WTC11 (cell line): ENCODE data around the gene DYSF. TPM values are rescaled to one million over a fixed set of nuclear protein-coding genes. Genes with fewer than 3 reads are reported as not detected.

Source experiments
- ATAC-seq: fragments of 200-7000 bp; cut with Tn5 transposase; 2 replicates; pipeline ENCODE4 v1.10.0; 2021; ENCODE audit warnings: mild to moderate bottlenecking, moderate library complexity
- CTCF ChIA-PET: fragments of 300-600 bp; sonication (Branson Sonifier 250); formaldehyde crosslinking; loops from one replicate; lab custom pipeline; 2021; ENCODE audit warnings: antibody characterized with exemption; lab: Charles Lee
- POLR2A ChIA-PET: fragments of 350-600 bp; sonication (Branson Sonifier 250); formaldehyde crosslinking; loops from one replicate; lab custom pipeline; 2021; ENCODE audit warnings: antibody characterized with exemption; lab: Charles Lee
- DNase-seq: peaks from one replicate; pipeline ENCODE4 v3.0.0; 2021; ENCODE audit warnings: low spot score
- H3K27ac Mint-ChIP-seq: 2 replicates; pipeline ENCODE4 v1.8.0; 2021; ENCODE audit warnings: mixed read lengths
- H3K27me3 Mint-ChIP-seq: 2 replicates; pipeline ENCODE4 v1.8.0; 2021; ENCODE audit warnings: low read depth, mild to moderate bottlenecking, moderate library complexity, mixed read lengths
- H3K36me3 Mint-ChIP-seq: 2 replicates; pipeline ENCODE4 v1.8.0; 2021; ENCODE audit warnings: mixed read lengths
- H3K4me1 Mint-ChIP-seq: 2 replicates; pipeline ENCODE4 v1.8.0; 2022; ENCODE audit warnings: mixed read lengths
- H3K4me3 Mint-ChIP-seq: 2 replicates; pipeline ENCODE4 v1.8.0; 2021; ENCODE audit warnings: mild to moderate bottlenecking, moderate library complexity, mixed read lengths
- H3K9me3 Mint-ChIP-seq: 2 replicates; pipeline ENCODE4 v1.8.0; 2021; ENCODE audit warnings: mixed read lengths
- EMX1 ChIP-seq: fragments of 250-450 bp; sonication (Bioruptor Pico); IDR thresholded peaks from 2 replicates; pipeline ENCODE4 v1.8.0; 2021; ENCODE audit warnings: mild to moderate bottlenecking
- ETV6 ChIP-seq: sonication (generic); formaldehyde crosslinking; IDR thresholded peaks from 2 replicates; pipeline ENCODE4 v1.8.1; 2022; ENCODE audit warnings: mild to moderate bottlenecking, missing genetic modification reagents
- GRHL2 ChIP-seq: fragments of 250-450 bp; sonication (Bioruptor Pico); IDR thresholded peaks from 2 replicates; pipeline ENCODE4 v1.8.0; 2022; ENCODE audit warnings: mild to moderate bottlenecking, moderate library complexity; ENCODE audit not compliant: insufficient replicate concordance, severe bottlenecking
- JAZF1 ChIP-seq: fragments of 250-450 bp; sonication (Bioruptor Pico); IDR thresholded peaks from 2 replicates; pipeline ENCODE4 v1.9.0; 2021; ENCODE audit warnings: moderate library complexity, mild to moderate bottlenecking, inconsistent platforms
- MYBL2 ChIP-seq: sonication (generic); formaldehyde crosslinking; IDR thresholded peaks from 2 replicates; pipeline ENCODE4 v1.8.1; 2023; ENCODE audit warnings: mild to moderate bottlenecking, moderate library complexity, missing genetic modification reagents
- NR2C2 ChIP-seq: sonication (generic); formaldehyde crosslinking; IDR thresholded peaks from 2 replicates; pipeline ENCODE4 v1.8.0; 2022; ENCODE audit warnings: mild to moderate bottlenecking, missing genetic modification reagents
- NR3C1 ChIP-seq: sonication (generic); formaldehyde crosslinking; conservative IDR thresholded peaks from 2 replicates; pipeline ENCODE4 v1.8.1; 2023; ENCODE audit warnings: low read depth, mild to moderate bottlenecking, missing genetic modification reagents
- SMAD3 ChIP-seq: sonication (generic); formaldehyde crosslinking; IDR thresholded peaks from 2 replicates; pipeline ENCODE4 v1.8.0; 2022; ENCODE audit warnings: missing genetic modification reagents, mild to moderate bottlenecking, borderline replicate concordance
- ZNF138 ChIP-seq: sonication (generic); formaldehyde crosslinking; conservative IDR thresholded peaks from 2 replicates; pipeline ENCODE4 v1.8.1; 2022; ENCODE audit warnings: mild to moderate bottlenecking, moderate library complexity, missing genetic modification reagents
- ZNF232 ChIP-seq: sonication (generic); formaldehyde crosslinking; IDR thresholded peaks from 2 replicates; pipeline ENCODE4 v1.8.0; 2022; ENCODE audit warnings: mild to moderate bottlenecking, missing genetic modification reagents
- ZNF423 ChIP-seq: fragments of 250-450 bp; sonication (Bioruptor Pico); IDR thresholded peaks from 2 replicates; pipeline ENCODE4 v2.1.2; 2022; ENCODE audit warnings: mild to moderate bottlenecking, moderate library complexity
- total RNA-seq: library from RNA; stranded (reverse); gene quantifications from 3 replicates; pipeline ENCODE4 v1.2.3, GENCODE V29; 2021
- TF ChIP-seq, protein P1 (sequence below): sonication (generic); formaldehyde crosslinking; IDR thresholded peaks from 2 replicates; pipeline ENCODE4 v1.8.1; 2023; ENCODE audit warnings: mild to moderate bottlenecking, missing genetic modification reagents, moderate library complexity
- TF ChIP-seq, protein P2 (sequence below): fragments of 250-450 bp; sonication (Bioruptor Pico); IDR thresholded peaks from 2 replicates; pipeline ENCODE4 v1.9.0; 2021; ENCODE audit warnings: moderate library complexity, mild to moderate bottlenecking, inconsistent platforms, borderline replicate concordance
- TF ChIP-seq, protein P3 (sequence below): fragments of 250-450 bp; sonication (Bioruptor Pico); IDR thresholded peaks from 2 replicates; pipeline ENCODE4 v1.8.0; 2021; ENCODE audit warnings: mild to moderate bottlenecking
- TF ChIP-seq, protein P4 (sequence below): sonication (generic); formaldehyde crosslinking; IDR thresholded peaks from 2 replicates; pipeline ENCODE4 v1.8.0; 2023; ENCODE audit warnings: missing genetic modification reagents
- TF ChIP-seq, protein P5 (sequence below): sonication (generic); formaldehyde crosslinking; conservative IDR thresholded peaks from 2 replicates; pipeline ENCODE4 v1.8.1; 2022; ENCODE audit warnings: mild to moderate bottlenecking, missing genetic modification reagents
- TF ChIP-seq, protein P6 (sequence below): sonication (generic); formaldehyde crosslinking; IDR thresholded peaks from 2 replicates; pipeline ENCODE4 v1.8.0; 2022; ENCODE audit warnings: mild to moderate bottlenecking, missing genetic modification reagents
- TF ChIP-seq, protein P7 (sequence below): sonication (generic); formaldehyde crosslinking; IDR thresholded peaks from 2 replicates; pipeline ENCODE4 v1.8.0; 2023; ENCODE audit warnings: mild to moderate bottlenecking, missing genetic modification reagents

Gene DYSF
- total RNA-seq, 1 experiment from 2014 or later: 14.8 TPM

DNA sequence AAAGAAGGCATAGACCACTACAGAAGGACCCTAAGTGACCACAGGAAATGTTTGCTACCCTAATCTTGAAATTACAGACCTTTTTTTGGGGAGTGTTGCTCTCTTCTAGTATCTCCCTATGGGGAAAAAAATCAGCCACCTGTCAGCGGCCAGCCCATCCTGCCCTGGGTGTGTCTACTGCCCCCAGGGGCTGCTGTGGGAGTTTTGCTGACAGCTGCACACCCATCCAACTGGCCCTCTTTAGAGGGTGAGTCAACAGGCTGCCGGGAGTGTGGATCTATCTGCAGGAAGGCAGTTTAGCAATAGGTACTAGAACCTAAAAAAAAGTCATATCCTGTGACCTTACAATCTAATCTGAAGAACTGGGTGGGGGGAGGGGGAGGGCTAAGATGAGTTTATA is 796 bp upstream of the DYSF start:
- DNase-seq (peak; percentile 59), ATAC-seq (no peak)
- H3K9me3 Mint-ChIP-seq: no peaks in the 10 kb centered on the region
- ChIA-PET CTCF (interaction anchor here (1.0 to 10.2 kb wide), 8 partner anchors 13 to 349 kb away, joined by 3 to 108 read pairs (median 10); no protein-coding TSS in a partner anchor), POLR2A (interaction anchor here (1.6 kb wide), 1 partner anchor 384 kb away, joined by 3 read pairs; the partner anchor contains the start of gene NAGK)
- peaks cover 44% of the 10 kb centered on the region for H3K27me3 Mint-ChIP-seq
- peaks cover 62% of the 10 kb centered on the region for H3K4me1 Mint-ChIP-seq
- no peak overlapping the region for H3K27ac Mint-ChIP-seq
- H3K4me3 Mint-ChIP-seq: peak overlapping the region; percentile 65
- H3K36me3 Mint-ChIP-seq: no peaks in the 10 kb centered on the region
- TF ChIP-seq, protein P1, sequence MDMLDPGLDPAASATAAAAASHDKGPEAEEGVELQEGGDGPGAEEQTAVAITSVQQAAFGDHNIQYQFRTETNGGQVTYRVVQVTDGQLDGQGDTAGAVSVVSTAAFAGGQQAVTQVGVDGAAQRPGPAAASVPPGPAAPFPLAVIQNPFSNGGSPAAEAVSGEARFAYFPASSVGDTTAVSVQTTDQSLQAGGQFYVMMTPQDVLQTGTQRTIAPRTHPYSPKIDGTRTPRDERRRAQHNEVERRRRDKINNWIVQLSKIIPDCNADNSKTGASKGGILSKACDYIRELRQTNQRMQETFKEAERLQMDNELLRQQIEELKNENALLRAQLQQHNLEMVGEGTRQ: no peak
- TF ChIP-seq JAZF1 (CRISPR knock-in tag) (no peak), GRHL2 (CRISPR knock-in tag) (no peak)
- TF ChIP-seq, protein P2, sequence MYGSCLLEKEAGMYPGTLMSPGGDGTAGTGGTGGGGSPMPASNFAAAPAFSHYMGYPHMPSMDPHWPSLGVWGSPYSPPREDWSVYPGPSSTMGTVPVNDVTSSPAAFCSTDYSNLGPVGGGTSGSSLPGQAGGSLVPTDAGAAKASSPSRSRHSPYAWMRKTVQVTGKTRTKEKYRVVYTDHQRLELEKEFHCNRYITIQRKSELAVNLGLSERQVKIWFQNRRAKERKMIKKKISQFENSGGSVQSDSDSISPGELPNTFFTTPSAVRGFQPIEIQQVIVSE (CRISPR knock-in tag): no peak

DNA sequence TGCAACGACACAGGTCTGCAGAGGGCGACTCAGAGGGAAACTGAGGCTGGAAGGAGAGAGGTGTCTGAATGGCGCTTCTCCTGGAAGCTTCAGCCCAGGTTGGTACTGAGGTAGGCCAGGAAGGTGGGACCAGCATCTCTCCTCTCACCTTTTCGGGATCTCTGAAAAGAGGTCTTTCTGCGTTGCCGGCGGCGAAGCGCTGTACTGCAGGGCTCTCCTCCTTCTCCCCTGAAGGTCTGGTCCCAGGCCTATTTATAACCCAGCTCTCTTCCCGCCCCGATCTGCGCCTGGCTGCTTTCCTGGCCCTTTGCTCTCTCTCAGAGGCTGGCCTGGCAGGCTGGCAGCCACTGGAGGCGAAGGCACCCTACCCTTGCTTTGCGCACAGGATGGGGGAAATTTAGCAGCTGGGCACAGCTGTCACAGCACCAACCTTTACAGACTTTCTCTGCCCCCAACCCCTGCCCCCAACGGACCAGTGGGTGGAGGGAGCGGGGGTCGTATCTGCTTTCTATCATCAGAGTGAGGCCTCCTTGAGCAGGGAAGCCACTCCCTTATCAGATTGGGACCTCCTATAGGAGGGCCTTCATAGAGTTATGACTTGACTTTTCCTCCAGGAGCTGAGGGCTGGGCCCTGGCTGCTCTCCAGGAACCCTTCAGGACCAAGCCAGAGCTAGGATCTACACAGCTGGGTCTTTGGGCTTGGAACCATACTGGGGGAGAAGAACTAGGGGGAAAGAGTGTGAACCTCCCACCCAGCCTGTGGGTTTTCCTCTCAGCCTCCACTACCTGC is 1.1 kb downstream of the DYSF start:
- ATAC-seq (peak; percentile 12), DNase-seq (peak; percentile 52)
- Mint-ChIP-seq H3K9me3 (no peaks in the 10 kb centered on the region), H3K4me3 (peak overlapping the region; percentile 65), H3K36me3 (peaks cover 3% of the 10 kb centered on the region; the same call in 1 of the 2 replicates), H3K27ac (no peak overlapping the region), H3K27me3 (peaks cover 59% of the 10 kb centered on the region), H3K4me1 (peaks cover 67% of the 10 kb centered on the region)
- no peak for TF ChIP-seq NR3C1 (CRISPR knock-in tag)
- TF ChIP-seq, protein P3, sequence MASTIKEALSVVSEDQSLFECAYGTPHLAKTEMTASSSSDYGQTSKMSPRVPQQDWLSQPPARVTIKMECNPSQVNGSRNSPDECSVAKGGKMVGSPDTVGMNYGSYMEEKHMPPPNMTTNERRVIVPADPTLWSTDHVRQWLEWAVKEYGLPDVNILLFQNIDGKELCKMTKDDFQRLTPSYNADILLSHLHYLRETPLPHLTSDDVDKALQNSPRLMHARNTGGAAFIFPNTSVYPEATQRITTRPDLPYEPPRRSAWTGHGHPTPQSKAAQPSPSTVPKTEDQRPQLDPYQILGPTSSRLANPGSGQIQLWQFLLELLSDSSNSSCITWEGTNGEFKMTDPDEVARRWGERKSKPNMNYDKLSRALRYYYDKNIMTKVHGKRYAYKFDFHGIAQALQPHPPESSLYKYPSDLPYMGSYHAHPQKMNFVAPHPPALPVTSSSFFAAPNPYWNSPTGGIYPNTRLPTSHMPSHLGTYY (CRISPR knock-in tag): no peak
- TF ChIP-seq SMAD3 (CRISPR knock-in tag): 0 out of 2 replicates have a peak, but pooled peaks have one; percentile 20
- 0 out of 2 replicates have a peak, but pooled peaks have one; percentile 2 for TF ChIP-seq ETV6 (CRISPR knock-in tag)
- 0 out of 2 replicates have a peak, but pooled peaks have one; percentile 31 for TF ChIP-seq ZNF232 (CRISPR knock-in tag)
- TF ChIP-seq MYBL2 (CRISPR knock-in tag): 0 out of 2 replicates have a peak, but pooled peaks have one; percentile 26
- CTCF ChIA-PET: interaction anchor here (1.0 to 10.2 kb wide), 17 partner anchors 11 to 354 kb away, joined by 3 to 108 read pairs (median 5); partner anchors contain the start of genes PAIP2B and ZNF638
- POLR2A ChIA-PET: interaction anchor here (1.4 kb wide), 1 partner anchor 177 kb away, joined by 4 read pairs; no protein-coding TSS in a partner anchor

DNA sequence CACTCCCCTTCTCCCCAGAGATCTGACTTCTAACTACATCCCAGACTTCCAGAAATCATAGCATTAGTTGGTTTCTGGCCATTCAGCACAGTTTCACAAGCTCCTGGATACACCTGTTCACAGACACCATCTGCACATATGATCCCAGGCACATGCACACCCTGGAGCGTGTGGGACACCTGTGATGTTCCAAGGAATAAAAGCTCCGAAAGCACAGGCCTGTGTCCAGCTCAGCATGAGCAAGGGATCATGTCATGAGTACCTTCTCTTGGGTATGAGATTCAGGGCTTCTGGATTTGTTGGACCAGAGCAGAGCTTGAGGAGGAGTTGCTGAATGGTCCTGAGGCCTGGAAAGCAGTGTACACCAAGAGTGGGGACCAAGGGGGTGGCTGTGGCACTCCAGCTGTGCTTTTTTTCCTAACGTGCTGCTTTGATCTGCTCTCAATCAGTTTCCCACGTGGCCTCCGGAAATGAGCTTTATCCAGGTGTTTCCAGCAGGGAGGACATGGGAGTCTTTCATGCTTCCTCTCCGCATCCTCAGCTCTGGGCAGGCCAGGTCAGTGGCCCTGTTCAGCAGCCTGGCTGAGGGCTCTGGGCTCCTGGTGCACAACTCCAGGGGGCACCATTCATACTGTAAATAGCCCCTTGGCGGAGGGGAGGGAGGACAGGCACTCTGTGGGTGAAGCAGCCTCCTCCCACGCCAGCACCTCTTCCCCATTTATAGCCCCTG is 1.8 kb downstream of the DYSF start:
- peaks cover 63% of the 10 kb centered on the region for H3K27me3 Mint-ChIP-seq
- H3K27ac Mint-ChIP-seq: peak overlapping the region; percentile 89
- POLR2A ChIA-PET: interaction anchor here (0.5 to 0.9 kb wide), 2 partner anchors 111 to 156 kb away, joined by 3 read pairs; no protein-coding TSS in a partner anchor
- H3K4me3 Mint-ChIP-seq: peak overlapping the region; percentile 65
- CTCF ChIA-PET: interaction anchor here (0.6 to 10.2 kb wide), 17 partner anchors 10 to 355 kb away, joined by 3 to 108 read pairs (median 5); partner anchors contain the start of genes PAIP2B and ZNF638
- H3K36me3 Mint-ChIP-seq: peaks cover 3% of the 10 kb centered on the region; the same call in 1 of the 2 replicates
- DNase-seq: peak; percentile 32
- peak; percentile 4 for ATAC-seq
- H3K4me1 Mint-ChIP-seq: peaks cover 63% of the 10 kb centered on the region
- H3K9me3 Mint-ChIP-seq: no peaks in the 10 kb centered on the region
- TF ChIP-seq EMX1 (no peak), SMAD3 (CRISPR knock-in tag) (no peak), ZNF138 (CRISPR knock-in tag) (no peak), ZNF423 (CRISPR knock-in tag) (peak; percentile 40; the same call in 1 of the 2 replicates), NR2C2 (CRISPR knock-in tag) (no peak)
- TF ChIP-seq, protein P4, sequence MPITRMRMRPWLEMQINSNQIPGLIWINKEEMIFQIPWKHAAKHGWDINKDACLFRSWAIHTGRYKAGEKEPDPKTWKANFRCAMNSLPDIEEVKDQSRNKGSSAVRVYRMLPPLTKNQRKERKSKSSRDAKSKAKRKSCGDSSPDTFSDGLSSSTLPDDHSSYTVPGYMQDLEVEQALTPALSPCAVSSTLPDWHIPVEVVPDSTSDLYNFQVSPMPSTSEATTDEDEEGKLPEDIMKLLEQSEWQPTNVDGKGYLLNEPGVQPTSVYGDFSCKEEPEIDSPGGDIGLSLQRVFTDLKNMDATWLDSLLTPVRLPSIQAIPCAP (CRISPR knock-in tag): no peak
- TF ChIP-seq, protein P5, sequence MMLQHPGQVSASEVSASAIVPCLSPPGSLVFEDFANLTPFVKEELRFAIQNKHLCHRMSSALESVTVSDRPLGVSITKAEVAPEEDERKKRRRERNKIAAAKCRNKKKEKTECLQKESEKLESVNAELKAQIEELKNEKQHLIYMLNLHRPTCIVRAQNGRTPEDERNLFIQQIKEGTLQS: no peak
- TF ChIP-seq, protein P1: peak; percentile 34; the same call in 1 of the 2 replicates
- TF ChIP-seq, protein P6, sequence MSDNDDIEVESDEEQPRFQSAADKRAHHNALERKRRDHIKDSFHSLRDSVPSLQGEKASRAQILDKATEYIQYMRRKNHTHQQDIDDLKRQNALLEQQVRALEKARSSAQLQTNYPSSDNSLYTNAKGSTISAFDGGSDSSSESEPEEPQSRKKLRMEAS: peak; percentile 45; the same call in 1 of the 2 replicates
- TF ChIP-seq, protein P7, sequence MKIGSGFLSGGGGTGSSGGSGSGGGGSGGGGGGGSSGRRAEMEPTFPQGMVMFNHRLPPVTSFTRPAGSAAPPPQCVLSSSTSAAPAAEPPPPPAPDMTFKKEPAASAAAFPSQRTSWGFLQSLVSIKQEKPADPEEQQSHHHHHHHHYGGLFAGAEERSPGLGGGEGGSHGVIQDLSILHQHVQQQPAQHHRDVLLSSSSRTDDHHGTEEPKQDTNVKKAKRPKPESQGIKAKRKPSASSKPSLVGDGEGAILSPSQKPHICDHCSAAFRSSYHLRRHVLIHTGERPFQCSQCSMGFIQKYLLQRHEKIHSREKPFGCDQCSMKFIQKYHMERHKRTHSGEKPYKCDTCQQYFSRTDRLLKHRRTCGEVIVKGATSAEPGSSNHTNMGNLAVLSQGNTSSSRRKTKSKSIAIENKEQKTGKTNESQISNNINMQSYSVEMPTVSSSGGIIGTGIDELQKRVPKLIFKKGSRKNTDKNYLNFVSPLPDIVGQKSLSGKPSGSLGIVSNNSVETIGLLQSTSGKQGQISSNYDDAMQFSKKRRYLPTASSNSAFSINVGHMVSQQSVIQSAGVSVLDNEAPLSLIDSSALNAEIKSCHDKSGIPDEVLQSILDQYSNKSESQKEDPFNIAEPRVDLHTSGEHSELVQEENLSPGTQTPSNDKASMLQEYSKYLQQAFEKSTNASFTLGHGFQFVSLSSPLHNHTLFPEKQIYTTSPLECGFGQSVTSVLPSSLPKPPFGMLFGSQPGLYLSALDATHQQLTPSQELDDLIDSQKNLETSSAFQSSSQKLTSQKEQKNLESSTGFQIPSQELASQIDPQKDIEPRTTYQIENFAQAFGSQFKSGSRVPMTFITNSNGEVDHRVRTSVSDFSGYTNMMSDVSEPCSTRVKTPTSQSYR (CRISPR knock-in tag): no peak
